Fibroblast of pulmonary artery (primary cell): ENCODE measurements around the gene EPO.

Experiments used
- DNase-seq: peaks from one replicate; pipeline ENCODE4 v3.0.0-alpha.2; 2010; ENCODE audit warnings: low read depth
- H3K4me3 ChIP-seq: replicated peaks from 2 replicates; pipeline ENCODE4 v1.5.1; 2011; ENCODE audit warnings: low read depth, mild to moderate bottlenecking, control low read depth, low read length, moderate library complexity
- CTCF ChIP-seq: IDR thresholded peaks from 2 replicates; pipeline ENCODE4 v1.5.1; 2011; ENCODE audit warnings: mild to moderate bottlenecking, control low read depth, low read length, inconsistent platforms; ENCODE audit errors: missing control alignments

Gene EPO

GRCh38 chr7:100675581-100676350 lies 44.5 kb upstream of the EPO start:
- peak overlapping the region; percentile 95 for H3K4me3 ChIP-seq
- peak; percentile 73 for DNase-seq
- TF ChIP-seq CTCF = no peak

GRCh38 chr7:100676501-100677306 lies 43.6 kb upstream of the EPO start:
- DNase-seq = no peak
- H3K4me3 ChIP-seq = peak overlapping the region; percentile 95
- TF ChIP-seq CTCF = no peak

- no peak for TF ChIP-seq CTCF
- DNase-seq = no peak
- no peak overlapping the region for H3K4me3 ChIP-seq
Observed at GRCh38 chr7:100677308-100678267, 42.7 kb upstream of the EPO start.

GRCh38 chr7:100678291-100678984 lies 41.8 kb upstream of the EPO start:
- no peak for DNase-seq
- TF ChIP-seq CTCF = no peak
- no peak overlapping the region for H3K4me3 ChIP-seq

DNA sequence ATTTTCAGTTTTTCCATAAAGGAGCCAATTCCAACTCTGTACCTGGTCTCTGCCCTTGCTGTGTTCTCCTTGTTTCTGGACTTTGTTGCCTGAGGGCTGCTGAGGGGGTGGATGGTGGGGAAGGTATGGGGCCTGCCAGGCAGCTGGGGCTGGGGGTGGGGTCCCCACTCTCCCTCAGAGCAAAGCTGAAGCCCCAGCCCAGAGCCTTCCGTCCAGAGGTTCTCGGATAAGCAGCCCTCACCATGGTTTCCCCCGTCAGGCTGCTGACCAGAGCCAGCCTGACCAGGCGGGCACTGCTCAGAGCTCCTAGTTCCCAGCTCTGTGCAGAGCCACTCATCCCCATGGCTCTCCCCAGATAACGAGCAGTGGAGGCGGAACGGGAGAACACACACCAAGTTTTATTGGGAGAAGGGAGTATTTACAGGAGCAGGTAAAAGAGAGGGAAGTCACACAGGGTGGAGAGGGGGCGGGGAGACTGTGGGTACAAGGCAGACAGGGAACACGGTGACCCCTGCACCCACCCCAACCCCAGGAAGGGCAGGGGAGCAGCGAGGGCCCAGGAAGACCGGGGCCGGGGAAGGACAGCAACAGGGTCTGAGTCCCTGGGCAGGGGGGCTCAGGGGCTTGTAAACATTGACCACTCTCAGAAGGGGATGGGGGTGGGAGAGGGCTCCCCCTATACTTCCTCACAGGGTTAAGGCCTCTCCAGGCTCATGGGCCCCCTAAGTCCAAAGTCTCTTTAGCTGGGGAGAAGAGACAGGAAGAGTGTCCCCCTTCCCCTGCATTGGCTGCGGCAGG lies 40.9 kb upstream of the EPO start:
- no peak for TF ChIP-seq CTCF
- no peak for DNase-seq
- H3K4me3 ChIP-seq = no peak overlapping the region
